Astrocyte of the cerebellum (primary cell): ENCODE results near the gene DCLK3.

ENCODE experiments used
- DNase-seq: peaks from one replicate; pipeline ENCODE4 v3.0.0-alpha.2; 2011; ENCODE audit warnings: low read depth
- H3K4me3 ChIP-seq: 2 replicates; pipeline ENCODE4 v1.5.1; 2011; ENCODE audit warnings: mild to moderate bottlenecking, low read depth, low read length, moderate library complexity
- in situ Hi-C: cut with HindIII; loops from 2 replicates; pipeline ENCODE4 v1.10.0; 2017; ENCODE audit warnings: low sequenced_read_pairs
- TF ChIP-seq, protein P1 (sequence below): IDR thresholded peaks from 2 replicates; pipeline ENCODE4 v1.5.1; 2012; ENCODE audit warnings: low read length, low read depth, moderate library complexity, mild to moderate bottlenecking; ENCODE audit errors: missing control alignments

Gene DCLK3

DNA sequence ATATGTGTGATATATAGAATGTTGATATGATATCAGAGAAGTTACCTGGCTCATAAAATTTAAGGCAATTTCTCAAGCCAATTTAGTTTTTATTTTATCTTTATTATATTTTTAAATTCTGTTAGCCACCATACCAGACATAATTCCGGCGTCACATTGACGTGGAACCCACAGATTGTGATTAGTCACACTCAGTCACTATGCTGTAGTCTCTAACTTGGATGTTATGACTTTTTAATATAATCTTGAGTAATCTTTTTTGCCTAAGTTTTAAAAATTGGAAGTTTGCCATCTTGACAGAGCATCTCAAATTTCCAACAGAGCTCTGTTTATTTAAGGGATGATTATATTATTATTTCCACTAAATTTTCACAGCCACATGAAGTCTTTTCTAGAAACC, 9.7 kb upstream of the DCLK3 start:
- H3K4me3 ChIP-seq = no peak overlapping the region
- TF ChIP-seq, protein P1, sequence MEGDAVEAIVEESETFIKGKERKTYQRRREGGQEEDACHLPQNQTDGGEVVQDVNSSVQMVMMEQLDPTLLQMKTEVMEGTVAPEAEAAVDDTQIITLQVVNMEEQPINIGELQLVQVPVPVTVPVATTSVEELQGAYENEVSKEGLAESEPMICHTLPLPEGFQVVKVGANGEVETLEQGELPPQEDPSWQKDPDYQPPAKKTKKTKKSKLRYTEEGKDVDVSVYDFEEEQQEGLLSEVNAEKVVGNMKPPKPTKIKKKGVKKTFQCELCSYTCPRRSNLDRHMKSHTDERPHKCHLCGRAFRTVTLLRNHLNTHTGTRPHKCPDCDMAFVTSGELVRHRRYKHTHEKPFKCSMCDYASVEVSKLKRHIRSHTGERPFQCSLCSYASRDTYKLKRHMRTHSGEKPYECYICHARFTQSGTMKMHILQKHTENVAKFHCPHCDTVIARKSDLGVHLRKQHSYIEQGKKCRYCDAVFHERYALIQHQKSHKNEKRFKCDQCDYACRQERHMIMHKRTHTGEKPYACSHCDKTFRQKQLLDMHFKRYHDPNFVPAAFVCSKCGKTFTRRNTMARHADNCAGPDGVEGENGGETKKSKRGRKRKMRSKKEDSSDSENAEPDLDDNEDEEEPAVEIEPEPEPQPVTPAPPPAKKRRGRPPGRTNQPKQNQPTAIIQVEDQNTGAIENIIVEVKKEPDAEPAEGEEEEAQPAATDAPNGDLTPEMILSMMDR = no peak
- in situ Hi-C loops = no loop called here
- no peak for DNase-seq

- in situ Hi-C loops = no loop called here
- no peak overlapping the region for H3K4me3 ChIP-seq
- TF ChIP-seq, protein P1 = no peak
- DNase-seq = no peak
Measured at GRCh38 chr3:36771931-36772330, 7.6 kb upstream of the DCLK3 start.

DNA sequence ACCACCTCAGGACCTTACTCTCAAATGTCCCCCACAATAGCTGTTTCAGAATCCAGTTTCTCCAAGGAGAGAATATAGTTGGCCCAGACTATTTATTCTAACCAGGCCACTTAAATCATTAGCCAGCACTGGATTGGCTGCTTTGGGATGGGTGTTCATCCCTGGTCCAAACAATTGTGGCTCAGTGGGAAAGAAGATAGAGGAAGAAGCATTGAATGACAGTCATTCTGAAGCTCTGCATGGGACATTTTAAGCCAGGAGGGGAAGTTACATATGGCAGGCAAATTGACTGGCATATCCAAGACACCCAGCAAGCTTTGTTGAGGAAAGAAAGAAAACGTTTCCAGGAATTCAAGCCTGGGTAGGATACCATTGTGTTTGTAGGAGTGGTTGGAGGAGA, 5.6 kb upstream of the DCLK3 start:
- no peak for DNase-seq
- TF ChIP-seq, protein P1 = no peak
- in situ Hi-C loops = no loop called here
- no peak overlapping the region for H3K4me3 ChIP-seq

DNA sequence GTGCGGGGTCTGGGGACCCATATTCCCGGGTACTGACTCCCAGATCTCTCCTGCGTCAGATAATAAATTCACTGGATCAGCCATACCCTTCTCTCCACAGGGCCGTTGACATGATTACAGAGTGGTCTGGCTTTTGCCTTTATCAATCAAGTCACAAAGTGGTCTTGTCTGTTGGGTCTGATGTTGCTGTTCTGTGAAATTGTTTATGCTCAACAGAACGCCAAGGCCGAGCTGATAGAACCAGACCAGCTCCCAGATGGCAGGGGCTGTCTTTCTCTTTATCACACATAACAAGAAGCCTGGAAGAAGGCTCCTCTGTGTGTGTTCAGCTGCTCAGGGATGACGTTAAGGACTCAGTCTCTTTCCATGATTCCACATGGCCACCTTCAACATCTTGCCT, 751 bp upstream of the DCLK3 start:
- TF ChIP-seq, protein P1 = no peak
- DNase-seq = no peak
- in situ Hi-C loops = no loop called here
- no peak overlapping the region for H3K4me3 ChIP-seq

DNA sequence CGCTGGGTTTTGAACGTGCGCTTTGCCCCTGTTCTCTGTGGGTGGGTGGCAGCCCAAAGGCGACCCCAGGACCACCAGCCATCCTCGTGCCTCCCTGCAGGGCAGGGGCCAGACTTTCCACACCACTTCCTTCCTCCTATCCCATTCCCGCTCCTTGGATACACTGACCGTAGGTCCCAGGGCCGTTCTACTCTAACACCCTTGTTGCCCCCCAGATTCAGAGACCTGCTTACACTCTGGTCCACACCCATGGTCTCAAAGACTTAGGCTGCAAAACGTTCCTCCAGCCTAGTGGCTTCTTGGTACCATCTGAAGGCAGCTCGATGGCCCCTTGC, 318 bp upstream of the DCLK3 start:
- DNase-seq = no peak
- no peak overlapping the region for H3K4me3 ChIP-seq
- in situ Hi-C loops = no loop called here
- TF ChIP-seq, protein P1 = no peak

- H3K4me3 ChIP-seq = no peak overlapping the region
- no peak for DNase-seq
- in situ Hi-C loops = no loop called here
- TF ChIP-seq, protein P1 = no peak
Measured at GRCh38 chr3:36762918-36763849, 1.2 kb downstream of the DCLK3 start.
